HCT116 (cell line): Measurements from ENCODE around the gene MTARC2. TPM values are rescaled to one million over a fixed set of nuclear protein-coding genes. Genes with fewer than 3 reads are reported as not detected.

Experiments used
- ATAC-seq: fragments of 200-7000 bp; cut with Tn5 transposase; 2 replicates; pipeline ENCODE4 v1.9.1; 2020; ENCODE audit warnings: mild to moderate bottlenecking, moderate library complexity
- BruUV-seq: library from RNA; stranded (reverse); fragments of 400-500 nt; replicated peaks from 2 replicates; lab custom pipeline; 2021; lab: Mats Ljungman, UMichigan
- CTCF ChIA-PET: fragments of 300-600 bp; sonication (Branson Sonifier 250); formaldehyde crosslinking; loops from one replicate; lab custom pipeline; 2021; ENCODE audit warnings: antibody characterized with exemption; lab: Charles Lee
- POLR2A ChIA-PET: fragments of 300-600, 350-600 bp; sonication (Branson Sonifier 250); formaldehyde crosslinking; loops from one replicate; lab custom pipeline; 2021; ENCODE audit warnings: antibody characterized with exemption; lab: Charles Lee
- RAD21 ChIA-PET, 2 experiments: fragments of 300-600 bp; sonication (Branson Sonifier 250); formaldehyde crosslinking; loops; one replicate each; lab custom pipeline; 2023; ENCODE audit warnings: low total read pairs in 2 of 2; ENCODE audit not compliant: uncharacterized antibody in 2 of 2, unreplicated experiment in 2 of 2, low non-redundant PET in 1 of 2; lab: Charles Lee
- DNase-seq: peaks from one replicate; pipeline ENCODE4 v3.0.0-alpha.2; 2010; ENCODE audit warnings: low read depth, low spot score
- H2AFZ ChIP-seq: fragments of 200-600 bp; shearing (Covaris generic), sonication (generic); 2 replicates; pipeline ENCODE4 v1.6.1; 2017; ENCODE audit warnings: low read depth, mixed run types, mixed read lengths, antibody characterized with exemption, low read length; ENCODE audit not compliant: poor library complexity, severe bottlenecking
- H3K27ac ChIP-seq: 2 replicates; pipeline ENCODE4 v1.5.1; 2012; ENCODE audit warnings: low read depth, low read length
- H3K27me3 ChIP-seq: fragments of 200-600 bp; sonication (generic); 2 replicates; pipeline ENCODE4 v1.6.1; 2016; ENCODE audit warnings: mixed run types, low read length, mixed read lengths; ENCODE audit not compliant: insufficient read depth
- H3K36me3 ChIP-seq, 2 experiments: fragments of 200-500 bp in 1 of 2; fragments of 200-600 bp in 1 of 2; sonication (Bioruptor generic) in 1 of 2; sonication (generic) in 1 of 2; 2 replicates each; pipeline versions ENCODE4 v1.5.1 to v1.6.1; 2014 to 2016; ENCODE audit warnings: low read length in 2 of 2, inconsistent platforms in 1 of 2, mixed read lengths in 1 of 2, mixed run types in 1 of 2; ENCODE audit not compliant: insufficient read depth in 2 of 2, control insufficient read depth in 1 of 2
- H3K4me1 ChIP-seq, 2 experiments: fragments of 200-600 bp in 1 of 2; sonication (generic) in 1 of 2; 2 replicates each; pipeline versions ENCODE4 v1.5.1 to v1.6.1; 2012 to 2017; ENCODE audit warnings: low read length in 2 of 2, inconsistent platforms in 1 of 2, mild to moderate bottlenecking in 1 of 2, mixed read lengths in 1 of 2, mixed run types in 1 of 2, moderate library complexity in 1 of 2; ENCODE audit not compliant: insufficient read depth in 2 of 2, control insufficient read depth in 1 of 2
- H3K4me2 ChIP-seq: fragments of 200-600 bp; sonication (generic); 2 replicates; pipeline ENCODE4 v1.6.1; 2017; ENCODE audit warnings: mixed run types, low read length, mixed read lengths
- H3K4me3 ChIP-seq, 2 experiments: fragments of 200-600 bp in 1 of 2; sonication (generic) in 1 of 2; replicated peaks in 1 of 2; 2 replicates each; pipeline ENCODE4 v1.5.1; 2011 to 2016; ENCODE audit warnings: low read length in 2 of 2, control low read depth in 1 of 2, low read depth in 1 of 2, mild to moderate bottlenecking in 1 of 2, mixed read lengths in 1 of 2, mixed run types in 1 of 2
- H3K79me2 ChIP-seq: fragments of 200-600 bp; sonication (generic); 2 replicates; pipeline ENCODE4 v1.6.1; 2017; ENCODE audit warnings: mild to moderate bottlenecking, mixed run types, low read length, moderate library complexity, mixed read lengths; ENCODE audit not compliant: insufficient read depth
- H3K9ac ChIP-seq: fragments of 200-600 bp; sonication (generic); 2 replicates; pipeline ENCODE4 v1.6.1; 2016; ENCODE audit warnings: low read length, mixed read lengths
- H3K9me2 ChIP-seq: fragments of 200-600 bp; sonication (generic), shearing (Covaris generic); 2 replicates; pipeline ENCODE4 v1.6.1; 2017; ENCODE audit warnings: mixed run types, mild to moderate bottlenecking, moderate library complexity; ENCODE audit not compliant: insufficient read depth
- H3K9me3 ChIP-seq, 2 experiments: fragments of 200-500 bp in 1 of 2; fragments of 200-600 bp in 1 of 2; sonication (Bioruptor generic) in 1 of 2; sonication (generic) in 1 of 2; 2 replicates each; pipeline ENCODE4 v1.6.1; 2014 to 2017; ENCODE audit warnings: low read length in 2 of 2, mixed read lengths in 2 of 2, inconsistent platforms in 1 of 2, low read depth in 1 of 2, mild to moderate bottlenecking in 1 of 2, mixed run types in 1 of 2, moderate library complexity in 1 of 2; ENCODE audit not compliant: control insufficient read depth in 1 of 2, insufficient read depth in 1 of 2
- H4K20me1 ChIP-seq: fragments of 200-600 bp; sonication (generic), shearing (Covaris generic); 2 replicates; pipeline ENCODE4 v1.6.1; 2017; ENCODE audit warnings: mixed run types, mild to moderate bottlenecking, moderate library complexity; ENCODE audit not compliant: insufficient read depth
- CBX3 ChIP-seq: IDR thresholded peaks from 2 replicates; pipeline ENCODE4 v1.6.1; 2012; ENCODE audit warnings: low read depth
- CEBPB ChIP-seq: IDR thresholded peaks from 2 replicates; pipeline ENCODE4 v1.6.1; 2012; ENCODE audit warnings: low read depth
- EGR1 ChIP-seq: IDR thresholded peaks from 2 replicates; pipeline ENCODE4 v1.6.1; 2012; ENCODE audit warnings: low read depth
- ELF1 ChIP-seq: IDR thresholded peaks from 2 replicates; pipeline ENCODE4 v1.6.1; 2012; ENCODE audit warnings: low read depth, borderline replicate concordance
- EZH2phosphoT487 ChIP-seq: fragments of 200-600 bp; IDR thresholded peaks from 2 replicates; pipeline ENCODE4 v1.6.1; 2018; ENCODE audit warnings: antibody characterized with exemption, borderline replicate concordance
- FOSL1 ChIP-seq: IDR thresholded peaks from 2 replicates; pipeline ENCODE4 v1.6.1; 2012; ENCODE audit warnings: low read depth
- JUND ChIP-seq: IDR thresholded peaks from 2 replicates; pipeline ENCODE4 v1.6.1; 2012
- POLR2A ChIP-seq: IDR thresholded peaks from 2 replicates; pipeline ENCODE4 v1.7.0; 2011; ENCODE audit warnings: borderline replicate concordance; ENCODE audit not compliant: insufficient read depth, insufficient read length; ENCODE audit errors: extremely low read depth
- RAD21 ChIP-seq: IDR thresholded peaks from 2 replicates; pipeline ENCODE4 v1.6.1; 2012; ENCODE audit warnings: low read depth, mild to moderate bottlenecking
- SIN3A ChIP-seq: IDR thresholded peaks from 2 replicates; pipeline ENCODE4 v1.6.1; 2012; ENCODE audit warnings: low read depth
- SP1 ChIP-seq: IDR thresholded peaks from 2 replicates; pipeline ENCODE4 v1.6.1; 2012; ENCODE audit warnings: low read depth
- YY1 ChIP-seq: IDR thresholded peaks from 2 replicates; pipeline ENCODE4 v1.6.1; 2011; ENCODE audit warnings: low read length, low read depth, moderate library complexity, mild to moderate bottlenecking; ENCODE audit not compliant: insufficient replicate concordance; ENCODE audit errors: extremely low read depth
- ZFX ChIP-seq: fragments of 450-650 bp; IDR thresholded peaks from 2 replicates; pipeline ENCODE4 v1.6.1; 2017
- ZNF274 ChIP-seq: fragments of 200-500 bp; sonication (Bioruptor generic); IDR thresholded peaks from 2 replicates; pipeline ENCODE4 v1.6.1; 2014; ENCODE audit warnings: mild to moderate bottlenecking, low read depth, low read length, inconsistent platforms
- intact Hi-C: fragments of 100-400 bp; cut with micrococcal nuclease; formaldehyde crosslinking; loops from 2 replicates; pipeline ENCODE4 v1.10.0; 2022
- total RNA-seq: library from RNA; stranded (reverse); gene quantifications from one replicate; pipeline ENCODE4 v1.2.1, GENCODE V29; 2021; ENCODE audit not compliant: unreplicated experiment
- TF ChIP-seq, protein P1 (sequence below): IDR thresholded peaks from 2 replicates; pipeline ENCODE4 v1.6.1; 2012
- TF ChIP-seq, protein P2 (sequence below): IDR thresholded peaks from 2 replicates; pipeline ENCODE4 v1.6.1; 2012; ENCODE audit warnings: low read depth
- TF ChIP-seq, protein P3 (sequence below), 3 experiments: fragments of 200-600 bp in 1 of 3; sonication (generic) in 1 of 3; IDR thresholded peaks in 2 of 3; conservative IDR thresholded peaks in 1 of 3; 2 replicates each; pipeline ENCODE4 v1.5.1; 2012 to 2017; ENCODE audit warnings: low read depth in 2 of 3, low read length in 2 of 3, antibody characterized with exemption in 1 of 3, borderline replicate concordance in 1 of 3, control low read depth in 1 of 3, mild to moderate bottlenecking in 1 of 3, mixed read lengths in 1 of 3, mixed run types in 1 of 3, moderate library complexity in 1 of 3; ENCODE audit not compliant: insufficient read depth in 1 of 3

MTARC2 gene
- total RNA-seq, 1 experiment from 2014 or later: 16.6 TPM

DNA sequence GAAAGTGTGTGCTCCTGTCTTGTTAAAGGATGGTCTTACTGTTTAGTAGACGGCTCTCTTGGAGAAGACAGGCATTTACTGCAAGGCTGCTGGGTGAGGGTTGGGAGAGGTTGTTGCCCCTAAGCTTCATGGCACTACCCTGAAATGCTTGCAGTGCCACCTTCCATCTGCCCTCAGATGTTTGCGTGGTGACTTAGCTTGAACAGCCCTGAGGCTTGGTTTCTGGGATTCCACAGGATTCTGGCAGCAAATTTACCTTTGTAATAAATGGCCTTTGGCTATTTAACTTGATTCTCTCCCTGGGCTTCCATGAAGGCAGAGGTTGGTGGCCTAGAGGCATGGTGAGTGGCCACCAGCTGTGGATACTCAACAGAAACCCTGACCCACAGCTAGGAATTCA, 50.2 kb downstream of the MTARC2 start:
- intact Hi-C loops: no loop called here
- no peaks in the 10 kb centered on the region for H3K4me1 ChIP-seq
- no peaks in the 10 kb centered on the region for H3K79me2 ChIP-seq
- H3K4me2 ChIP-seq: no peak overlapping the region
- H3K9me2 ChIP-seq: no peaks in the 10 kb centered on the region
- H3K4me3 ChIP-seq: no peak overlapping the region
- CTCF ChIA-PET: no interaction called here
- H3K36me3 ChIP-seq: peaks cover 0 to 4% of the 10 kb centered on the region in 2 experiments; a peak in 1 of 4 replicates
- RAD21 ChIA-PET: interaction anchor here in 1 of 2 experiments (0.6 kb wide), 1 partner anchor 708 kb away, joined by 10 read pairs; no protein-coding TSS in a partner anchor
- H3K9ac ChIP-seq: no peak overlapping the region
- TF ChIP-seq CEBPB: no peak
- no peak for TF ChIP-seq YY1
- no peak for TF ChIP-seq EZH2phosphoT487
- TF ChIP-seq FOSL1: no peak
- no peak for TF ChIP-seq EGR1
- TF ChIP-seq SP1: no peak
- no peak for TF ChIP-seq ELF1
- no peaks in the 10 kb centered on the region for H3K9me3 ChIP-seq
- no TSS peak for BruUV-seq
- no peaks in the 10 kb centered on the region for H3K27me3 ChIP-seq
- H3K27ac ChIP-seq: no peak overlapping the region
- DNase-seq: no peak
- ATAC-seq: no peak
- no peaks in the 10 kb centered on the region for H4K20me1 ChIP-seq
- no peak overlapping the region for H2AFZ ChIP-seq
- POLR2A ChIA-PET: no interaction called here

DNA sequence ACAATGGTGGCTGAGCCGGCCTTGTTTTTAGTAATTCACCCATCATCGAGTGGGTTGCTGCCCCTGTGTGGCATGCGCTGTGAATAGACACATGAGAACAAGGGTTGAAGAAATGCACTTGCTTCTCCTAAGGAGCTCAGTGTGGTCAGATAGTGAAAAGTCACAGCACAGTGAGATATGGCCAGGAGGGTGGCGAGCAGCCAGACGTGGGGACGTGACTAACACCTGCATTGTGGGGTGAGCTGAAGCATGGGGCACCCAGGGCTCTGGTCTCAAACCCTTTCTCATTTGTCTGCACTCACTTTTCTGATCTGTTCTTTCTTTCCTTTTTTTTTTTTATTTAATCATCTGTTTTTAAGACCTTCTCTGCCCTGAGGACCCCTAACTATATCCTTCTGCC, 52.1 kb downstream of the MTARC2 start:
- no peak for ATAC-seq
- CTCF ChIA-PET: no interaction called here
- Histone ChIP-seq H3K4me3 (no peak overlapping the region), H4K20me1 (no peaks in the 10 kb centered on the region), H3K36me3 (peaks cover 0 to 6% of the 10 kb centered on the region in 2 experiments; a peak in 1 of 4 replicates), H3K4me1 (no peaks in the 10 kb centered on the region), H3K9me3 (no peaks in the 10 kb centered on the region), H3K4me2 (no peak overlapping the region), H3K9ac (no peak overlapping the region), H3K79me2 (no peaks in the 10 kb centered on the region), H3K27ac (no peak overlapping the region), H3K27me3 (no peaks in the 10 kb centered on the region), H3K9me2 (no peaks in the 10 kb centered on the region), H2AFZ (no peak overlapping the region)
- POLR2A ChIA-PET: no interaction called here
- DNase-seq: no peak
- intact Hi-C loops: no loop called here
- no TSS peak for BruUV-seq
- RAD21 ChIA-PET: no interaction called here
- TF ChIP-seq JUND: no peak
- TF ChIP-seq ELF1: no peak
- TF ChIP-seq CEBPB: no peak
- TF ChIP-seq, protein P1, sequence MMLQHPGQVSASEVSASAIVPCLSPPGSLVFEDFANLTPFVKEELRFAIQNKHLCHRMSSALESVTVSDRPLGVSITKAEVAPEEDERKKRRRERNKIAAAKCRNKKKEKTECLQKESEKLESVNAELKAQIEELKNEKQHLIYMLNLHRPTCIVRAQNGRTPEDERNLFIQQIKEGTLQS: no peak
- TF ChIP-seq ZNF274: no peak
- TF ChIP-seq, protein P2, sequence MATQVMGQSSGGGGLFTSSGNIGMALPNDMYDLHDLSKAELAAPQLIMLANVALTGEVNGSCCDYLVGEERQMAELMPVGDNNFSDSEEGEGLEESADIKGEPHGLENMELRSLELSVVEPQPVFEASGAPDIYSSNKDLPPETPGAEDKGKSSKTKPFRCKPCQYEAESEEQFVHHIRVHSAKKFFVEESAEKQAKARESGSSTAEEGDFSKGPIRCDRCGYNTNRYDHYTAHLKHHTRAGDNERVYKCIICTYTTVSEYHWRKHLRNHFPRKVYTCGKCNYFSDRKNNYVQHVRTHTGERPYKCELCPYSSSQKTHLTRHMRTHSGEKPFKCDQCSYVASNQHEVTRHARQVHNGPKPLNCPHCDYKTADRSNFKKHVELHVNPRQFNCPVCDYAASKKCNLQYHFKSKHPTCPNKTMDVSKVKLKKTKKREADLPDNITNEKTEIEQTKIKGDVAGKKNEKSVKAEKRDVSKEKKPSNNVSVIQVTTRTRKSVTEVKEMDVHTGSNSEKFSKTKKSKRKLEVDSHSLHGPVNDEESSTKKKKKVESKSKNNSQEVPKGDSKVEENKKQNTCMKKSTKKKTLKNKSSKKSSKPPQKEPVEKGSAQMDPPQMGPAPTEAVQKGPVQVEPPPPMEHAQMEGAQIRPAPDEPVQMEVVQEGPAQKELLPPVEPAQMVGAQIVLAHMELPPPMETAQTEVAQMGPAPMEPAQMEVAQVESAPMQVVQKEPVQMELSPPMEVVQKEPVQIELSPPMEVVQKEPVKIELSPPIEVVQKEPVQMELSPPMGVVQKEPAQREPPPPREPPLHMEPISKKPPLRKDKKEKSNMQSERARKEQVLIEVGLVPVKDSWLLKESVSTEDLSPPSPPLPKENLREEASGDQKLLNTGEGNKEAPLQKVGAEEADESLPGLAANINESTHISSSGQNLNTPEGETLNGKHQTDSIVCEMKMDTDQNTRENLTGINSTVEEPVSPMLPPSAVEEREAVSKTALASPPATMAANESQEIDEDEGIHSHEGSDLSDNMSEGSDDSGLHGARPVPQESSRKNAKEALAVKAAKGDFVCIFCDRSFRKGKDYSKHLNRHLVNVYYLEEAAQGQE: no peak
- no peak for TF ChIP-seq POLR2A
- TF ChIP-seq, protein P3, sequence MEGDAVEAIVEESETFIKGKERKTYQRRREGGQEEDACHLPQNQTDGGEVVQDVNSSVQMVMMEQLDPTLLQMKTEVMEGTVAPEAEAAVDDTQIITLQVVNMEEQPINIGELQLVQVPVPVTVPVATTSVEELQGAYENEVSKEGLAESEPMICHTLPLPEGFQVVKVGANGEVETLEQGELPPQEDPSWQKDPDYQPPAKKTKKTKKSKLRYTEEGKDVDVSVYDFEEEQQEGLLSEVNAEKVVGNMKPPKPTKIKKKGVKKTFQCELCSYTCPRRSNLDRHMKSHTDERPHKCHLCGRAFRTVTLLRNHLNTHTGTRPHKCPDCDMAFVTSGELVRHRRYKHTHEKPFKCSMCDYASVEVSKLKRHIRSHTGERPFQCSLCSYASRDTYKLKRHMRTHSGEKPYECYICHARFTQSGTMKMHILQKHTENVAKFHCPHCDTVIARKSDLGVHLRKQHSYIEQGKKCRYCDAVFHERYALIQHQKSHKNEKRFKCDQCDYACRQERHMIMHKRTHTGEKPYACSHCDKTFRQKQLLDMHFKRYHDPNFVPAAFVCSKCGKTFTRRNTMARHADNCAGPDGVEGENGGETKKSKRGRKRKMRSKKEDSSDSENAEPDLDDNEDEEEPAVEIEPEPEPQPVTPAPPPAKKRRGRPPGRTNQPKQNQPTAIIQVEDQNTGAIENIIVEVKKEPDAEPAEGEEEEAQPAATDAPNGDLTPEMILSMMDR (IDR thresholded peaks at IDR 0.05 in 2 of 3, conservative IDR thresholded peaks at IDR 0.05 in 1 of 3; ENCODE audit: borderline replicate concordance in 1 of 3, insufficient read depth in 1 of 3, low read depth in 2 of 3, low read length in 2 of 3): no peak
- TF ChIP-seq YY1: no peak
- TF ChIP-seq EGR1: no peak
- TF ChIP-seq CBX3: no peak
- no peak for TF ChIP-seq EZH2phosphoT487
- no peak for TF ChIP-seq ZFX
- no peak for TF ChIP-seq RAD21
- no peak for TF ChIP-seq SIN3A
